WTC11 (cell line): ENCODE measurements around the gene RNF146. TPM values are rescaled to one million over a fixed set of nuclear protein-coding genes. Genes with fewer than 3 reads are reported as not detected.

Experiments
- ATAC-seq: fragments of 200-7000 bp; cut with Tn5 transposase; 2 replicates; pipeline ENCODE4 v1.10.0; 2021; ENCODE audit warnings: mild to moderate bottlenecking, moderate library complexity
- CTCF ChIA-PET: fragments of 300-600 bp; sonication (Branson Sonifier 250); formaldehyde crosslinking; loops from one replicate; lab custom pipeline; 2021; ENCODE audit warnings: antibody characterized with exemption; lab: Charles Lee
- POLR2A ChIA-PET: fragments of 350-600 bp; sonication (Branson Sonifier 250); formaldehyde crosslinking; loops from one replicate; lab custom pipeline; 2021; ENCODE audit warnings: antibody characterized with exemption; lab: Charles Lee
- DNase-seq: peaks from one replicate; pipeline ENCODE4 v3.0.0; 2021; ENCODE audit warnings: low spot score
- H3K27ac Mint-ChIP-seq: 2 replicates; pipeline ENCODE4 v1.8.0; 2021; ENCODE audit warnings: mixed read lengths
- H3K27me3 Mint-ChIP-seq: 2 replicates; pipeline ENCODE4 v1.8.0; 2021; ENCODE audit warnings: low read depth, mild to moderate bottlenecking, moderate library complexity, mixed read lengths
- H3K36me3 Mint-ChIP-seq: 2 replicates; pipeline ENCODE4 v1.8.0; 2021; ENCODE audit warnings: mixed read lengths
- H3K4me1 Mint-ChIP-seq: 2 replicates; pipeline ENCODE4 v1.8.0; 2022; ENCODE audit warnings: mixed read lengths
- H3K4me3 Mint-ChIP-seq: 2 replicates; pipeline ENCODE4 v1.8.0; 2021; ENCODE audit warnings: mild to moderate bottlenecking, moderate library complexity, mixed read lengths
- H3K9me3 Mint-ChIP-seq: 2 replicates; pipeline ENCODE4 v1.8.0; 2021; ENCODE audit warnings: mixed read lengths
- ATF1 ChIP-seq: sonication (generic); formaldehyde crosslinking; IDR thresholded peaks from 2 replicates; pipeline ENCODE4 v1.8.1; 2023; ENCODE audit warnings: mild to moderate bottlenecking, moderate library complexity, missing genetic modification reagents
- FOXJ3 ChIP-seq: sonication (generic); formaldehyde crosslinking; IDR thresholded peaks from 2 replicates; pipeline ENCODE4 v1.9.0; 2021; ENCODE audit warnings: missing genetic modification reagents, mild to moderate bottlenecking, borderline replicate concordance
- NR2C2 ChIP-seq: sonication (generic); formaldehyde crosslinking; IDR thresholded peaks from 2 replicates; pipeline ENCODE4 v1.8.0; 2022; ENCODE audit warnings: mild to moderate bottlenecking, missing genetic modification reagents
- PRRX2 ChIP-seq: fragments of 250-450 bp; sonication (Bioruptor Pico); IDR thresholded peaks from 2 replicates; pipeline ENCODE4 v1.8.0; 2021; ENCODE audit warnings: mild to moderate bottlenecking
- RELA ChIP-seq: sonication (generic); formaldehyde crosslinking; IDR thresholded peaks from 2 replicates; pipeline ENCODE4 v1.8.1; 2022; ENCODE audit warnings: missing genetic modification reagents, mild to moderate bottlenecking, borderline replicate concordance
- TEAD1 ChIP-seq: sonication (generic); formaldehyde crosslinking; IDR thresholded peaks from 2 replicates; pipeline ENCODE4 v1.8.0; 2022; ENCODE audit warnings: mild to moderate bottlenecking, missing genetic modification reagents
- ZNF121 ChIP-seq: sonication (generic); formaldehyde crosslinking; IDR thresholded peaks from 2 replicates; pipeline ENCODE4 v1.8.0; 2023; ENCODE audit warnings: missing genetic modification reagents
- ZNF232 ChIP-seq: sonication (generic); formaldehyde crosslinking; IDR thresholded peaks from 2 replicates; pipeline ENCODE4 v1.8.0; 2022; ENCODE audit warnings: mild to moderate bottlenecking, missing genetic modification reagents
- ZNF263 ChIP-seq: sonication (generic); formaldehyde crosslinking; IDR thresholded peaks from 2 replicates; pipeline ENCODE4 v1.8.1; 2022; ENCODE audit warnings: low read depth, mild to moderate bottlenecking, moderate library complexity, missing genetic modification reagents
- total RNA-seq: library from RNA; stranded (reverse); gene quantifications from 3 replicates; pipeline ENCODE4 v1.2.3, GENCODE V29; 2021
- TF ChIP-seq, protein P1 (sequence below): fragments of 250-450 bp; sonication (Bioruptor Pico); IDR thresholded peaks from 2 replicates; pipeline ENCODE4 v1.9.0; 2021; ENCODE audit warnings: mild to moderate bottlenecking
- TF ChIP-seq, protein P2 (sequence below): sonication (generic); formaldehyde crosslinking; IDR thresholded peaks from 2 replicates; pipeline ENCODE4 v1.8.1; 2023; ENCODE audit warnings: mild to moderate bottlenecking, missing genetic modification reagents, moderate library complexity
- TF ChIP-seq, protein P3 (sequence below): fragments of 250-450 bp; sonication (Bioruptor Pico); IDR thresholded peaks from 2 replicates; pipeline ENCODE4 v1.8.0; 2021; ENCODE audit warnings: mild to moderate bottlenecking
- TF ChIP-seq, protein P4 (sequence below): sonication (generic); formaldehyde crosslinking; IDR thresholded peaks from 2 replicates; pipeline ENCODE4 v1.8.0; 2022; ENCODE audit warnings: mild to moderate bottlenecking, missing genetic modification reagents
- TF ChIP-seq, protein P5 (sequence below): sonication (generic); formaldehyde crosslinking; IDR thresholded peaks from 2 replicates; pipeline ENCODE4 v1.8.1; 2023; ENCODE audit warnings: mild to moderate bottlenecking, missing genetic modification reagents
- TF ChIP-seq, protein P6 (sequence below): sonication (generic); formaldehyde crosslinking; IDR thresholded peaks from 2 replicates; pipeline ENCODE4 v1.8.0; 2022; ENCODE audit warnings: mild to moderate bottlenecking, missing genetic modification reagents
- TF ChIP-seq, protein P7 (sequence below): sonication (generic); formaldehyde crosslinking; IDR thresholded peaks from 2 replicates; pipeline ENCODE4 v1.8.0; 2023; ENCODE audit warnings: missing genetic modification reagents

RNF146 gene
- total RNA-seq, 1 experiment from 2014 or later, result 27.3 TPM

DNA sequence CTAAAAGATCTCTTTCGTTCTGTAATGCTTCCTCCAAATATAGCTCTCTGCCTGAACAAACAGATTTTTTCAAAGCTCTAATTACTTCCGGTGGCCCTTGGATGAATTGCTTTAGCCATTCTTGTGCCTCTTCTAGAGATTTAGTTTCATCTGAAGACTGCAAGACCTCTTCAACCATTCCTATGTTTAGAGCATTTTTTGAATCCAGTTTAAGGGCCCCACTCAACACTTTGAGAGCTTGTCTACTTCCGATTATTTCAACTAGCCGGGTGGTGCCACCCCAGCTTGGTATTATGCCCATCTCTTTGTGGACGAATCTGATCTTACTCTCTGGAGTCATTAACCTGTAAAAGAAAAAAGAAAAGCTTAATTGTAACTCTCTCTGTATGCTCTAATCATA is 23.3 kb downstream of the RNF146 start (continued):
- TF ChIP-seq, protein P1, sequence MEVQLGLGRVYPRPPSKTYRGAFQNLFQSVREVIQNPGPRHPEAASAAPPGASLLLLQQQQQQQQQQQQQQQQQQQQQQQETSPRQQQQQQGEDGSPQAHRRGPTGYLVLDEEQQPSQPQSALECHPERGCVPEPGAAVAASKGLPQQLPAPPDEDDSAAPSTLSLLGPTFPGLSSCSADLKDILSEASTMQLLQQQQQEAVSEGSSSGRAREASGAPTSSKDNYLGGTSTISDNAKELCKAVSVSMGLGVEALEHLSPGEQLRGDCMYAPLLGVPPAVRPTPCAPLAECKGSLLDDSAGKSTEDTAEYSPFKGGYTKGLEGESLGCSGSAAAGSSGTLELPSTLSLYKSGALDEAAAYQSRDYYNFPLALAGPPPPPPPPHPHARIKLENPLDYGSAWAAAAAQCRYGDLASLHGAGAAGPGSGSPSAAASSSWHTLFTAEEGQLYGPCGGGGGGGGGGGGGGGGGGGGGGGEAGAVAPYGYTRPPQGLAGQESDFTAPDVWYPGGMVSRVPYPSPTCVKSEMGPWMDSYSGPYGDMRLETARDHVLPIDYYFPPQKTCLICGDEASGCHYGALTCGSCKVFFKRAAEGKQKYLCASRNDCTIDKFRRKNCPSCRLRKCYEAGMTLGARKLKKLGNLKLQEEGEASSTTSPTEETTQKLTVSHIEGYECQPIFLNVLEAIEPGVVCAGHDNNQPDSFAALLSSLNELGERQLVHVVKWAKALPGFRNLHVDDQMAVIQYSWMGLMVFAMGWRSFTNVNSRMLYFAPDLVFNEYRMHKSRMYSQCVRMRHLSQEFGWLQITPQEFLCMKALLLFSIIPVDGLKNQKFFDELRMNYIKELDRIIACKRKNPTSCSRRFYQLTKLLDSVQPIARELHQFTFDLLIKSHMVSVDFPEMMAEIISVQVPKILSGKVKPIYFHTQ (CRISPR knock-in tag), result no peak
- TF ChIP-seq NR2C2, result no peak
- TF ChIP-seq FOXJ3, result no peak
- TF ChIP-seq, protein P2, sequence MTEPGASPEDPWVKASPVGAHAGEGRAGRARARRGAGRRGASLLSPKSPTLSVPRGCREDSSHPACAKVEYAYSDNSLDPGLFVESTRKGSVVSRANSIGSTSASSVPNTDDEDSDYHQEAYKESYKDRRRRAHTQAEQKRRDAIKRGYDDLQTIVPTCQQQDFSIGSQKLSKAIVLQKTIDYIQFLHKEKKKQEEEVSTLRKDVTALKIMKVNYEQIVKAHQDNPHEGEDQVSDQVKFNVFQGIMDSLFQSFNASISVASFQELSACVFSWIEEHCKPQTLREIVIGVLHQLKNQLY (CRISPR knock-in tag), result no peak
- TF ChIP-seq ATF1, result no peak
- TF ChIP-seq, protein P3, sequence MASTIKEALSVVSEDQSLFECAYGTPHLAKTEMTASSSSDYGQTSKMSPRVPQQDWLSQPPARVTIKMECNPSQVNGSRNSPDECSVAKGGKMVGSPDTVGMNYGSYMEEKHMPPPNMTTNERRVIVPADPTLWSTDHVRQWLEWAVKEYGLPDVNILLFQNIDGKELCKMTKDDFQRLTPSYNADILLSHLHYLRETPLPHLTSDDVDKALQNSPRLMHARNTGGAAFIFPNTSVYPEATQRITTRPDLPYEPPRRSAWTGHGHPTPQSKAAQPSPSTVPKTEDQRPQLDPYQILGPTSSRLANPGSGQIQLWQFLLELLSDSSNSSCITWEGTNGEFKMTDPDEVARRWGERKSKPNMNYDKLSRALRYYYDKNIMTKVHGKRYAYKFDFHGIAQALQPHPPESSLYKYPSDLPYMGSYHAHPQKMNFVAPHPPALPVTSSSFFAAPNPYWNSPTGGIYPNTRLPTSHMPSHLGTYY (CRISPR knock-in tag), result no peak
- TF ChIP-seq ZNF263 (CRISPR knock-in tag), result no peak
- no peak for TF ChIP-seq ZNF121
- TF ChIP-seq, all 79 proteins: peak for 0

DNA sequence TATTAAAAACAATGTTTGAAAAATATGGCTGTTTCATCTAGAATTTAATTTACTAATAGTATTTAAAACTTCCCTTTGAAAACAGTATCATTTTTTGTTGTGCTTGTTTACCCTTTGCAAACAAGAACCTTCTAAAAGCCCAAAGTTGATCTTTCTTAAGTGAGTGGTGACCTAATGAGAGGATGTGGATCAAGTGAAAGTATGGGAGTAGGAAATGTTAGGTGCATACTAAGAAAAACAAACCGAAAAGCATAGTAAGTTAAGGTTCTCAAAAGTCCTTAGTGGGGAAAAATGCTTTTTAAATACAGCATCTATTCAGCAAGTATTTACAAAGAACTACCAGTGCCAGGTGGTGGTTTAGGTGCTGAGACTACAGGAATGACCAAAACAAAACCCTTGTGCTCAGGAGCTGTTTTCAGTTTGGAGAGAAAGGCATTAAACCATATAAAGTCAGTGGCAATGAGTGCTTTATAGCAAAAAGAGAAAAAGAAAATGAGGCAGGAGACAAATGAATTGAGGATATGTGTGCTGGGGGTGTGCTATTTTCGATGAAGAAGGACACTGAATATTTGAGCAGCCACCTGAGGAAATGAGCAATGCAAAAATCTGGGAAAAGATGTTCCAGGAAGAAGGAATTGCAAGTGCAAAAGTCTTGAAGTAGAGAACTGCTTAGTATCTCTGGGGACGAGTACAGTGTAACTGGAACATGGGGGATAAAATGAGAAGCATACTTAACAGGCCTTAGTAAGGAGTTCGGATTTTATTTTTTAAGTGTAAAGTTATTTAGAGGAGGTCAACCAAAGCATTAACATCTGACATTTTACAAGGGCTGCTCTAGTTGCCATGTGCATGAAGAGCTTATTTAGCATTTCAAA is 24.0 kb downstream of the RNF146 start:
- Mint-ChIP-seq H3K4me3 (peak overlapping the region; percentile 8; the same call in 1 of the 2 replicates), H3K36me3 (peaks cover 25% of the 10 kb centered on the region), H3K27ac (peak overlapping the region; percentile 81), H3K4me1 (peaks cover 25% of the 10 kb centered on the region), H3K9me3 (no peaks in the 10 kb centered on the region), H3K27me3 (no peaks in the 10 kb centered on the region)
- peak; percentile 52 for ATAC-seq
- ChIA-PET CTCF (interaction anchor here (0.6 to 3.3 kb wide), 7 partner anchors 13 to 1230 kb away, joined by 3 to 12 read pairs (median 6); partner anchors contain the start of genes PTPRK and RNF146), POLR2A (interaction anchor here (0.6 to 0.8 kb wide), 4 partner anchors 24 to 761 kb away, joined by 3 to 5 read pairs (median 4); no protein-coding TSS in a partner anchor)
- TF ChIP-seq RELA (CRISPR knock-in tag), result no peak
- no peak for TF ChIP-seq PRRX2 (CRISPR knock-in tag)
- no peak for TF ChIP-seq TEAD1 (CRISPR knock-in tag)
- TF ChIP-seq, protein P4, sequence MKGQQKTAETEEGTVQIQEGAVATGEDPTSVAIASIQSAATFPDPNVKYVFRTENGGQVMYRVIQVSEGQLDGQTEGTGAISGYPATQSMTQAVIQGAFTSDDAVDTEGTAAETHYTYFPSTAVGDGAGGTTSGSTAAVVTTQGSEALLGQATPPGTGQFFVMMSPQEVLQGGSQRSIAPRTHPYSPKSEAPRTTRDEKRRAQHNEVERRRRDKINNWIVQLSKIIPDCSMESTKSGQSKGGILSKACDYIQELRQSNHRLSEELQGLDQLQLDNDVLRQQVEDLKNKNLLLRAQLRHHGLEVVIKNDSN (CRISPR knock-in tag), result no peak
- TF ChIP-seq, protein P5, sequence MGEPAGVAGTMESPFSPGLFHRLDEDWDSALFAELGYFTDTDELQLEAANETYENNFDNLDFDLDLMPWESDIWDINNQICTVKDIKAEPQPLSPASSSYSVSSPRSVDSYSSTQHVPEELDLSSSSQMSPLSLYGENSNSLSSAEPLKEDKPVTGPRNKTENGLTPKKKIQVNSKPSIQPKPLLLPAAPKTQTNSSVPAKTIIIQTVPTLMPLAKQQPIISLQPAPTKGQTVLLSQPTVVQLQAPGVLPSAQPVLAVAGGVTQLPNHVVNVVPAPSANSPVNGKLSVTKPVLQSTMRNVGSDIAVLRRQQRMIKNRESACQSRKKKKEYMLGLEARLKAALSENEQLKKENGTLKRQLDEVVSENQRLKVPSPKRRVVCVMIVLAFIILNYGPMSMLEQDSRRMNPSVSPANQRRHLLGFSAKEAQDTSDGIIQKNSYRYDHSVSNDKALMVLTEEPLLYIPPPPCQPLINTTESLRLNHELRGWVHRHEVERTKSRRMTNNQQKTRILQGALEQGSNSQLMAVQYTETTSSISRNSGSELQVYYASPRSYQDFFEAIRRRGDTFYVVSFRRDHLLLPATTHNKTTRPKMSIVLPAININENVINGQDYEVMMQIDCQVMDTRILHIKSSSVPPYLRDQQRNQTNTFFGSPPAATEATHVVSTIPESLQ (CRISPR knock-in tag), result no peak
- no peak for DNase-seq

DNA sequence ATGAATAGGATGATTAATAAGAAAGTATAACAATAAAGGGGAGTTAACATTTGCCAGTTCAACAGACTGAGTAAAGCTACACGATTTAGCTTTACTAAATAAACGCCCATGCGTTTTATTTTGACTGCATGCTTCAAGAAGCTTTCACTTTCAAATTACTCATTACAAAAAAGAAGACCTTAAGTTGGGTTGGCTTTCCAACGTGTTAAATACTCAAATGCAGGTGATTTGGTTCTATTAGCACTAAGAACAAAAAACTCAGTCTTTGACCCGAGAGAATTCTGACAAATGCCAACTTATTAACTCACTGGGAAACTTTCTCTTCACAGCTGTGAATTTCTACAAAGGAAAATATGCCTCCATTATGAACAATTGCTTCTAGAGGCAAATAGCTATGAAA is 24.8 kb downstream of the RNF146 start:
- Mint-ChIP-seq H3K27me3 (no peaks in the 10 kb centered on the region), H3K9me3 (no peaks in the 10 kb centered on the region), H3K27ac (peak overlapping the region; percentile 55), H3K36me3 (peaks cover 19% of the 10 kb centered on the region), H3K4me1 (peaks cover 25% of the 10 kb centered on the region), H3K4me3 (no peak overlapping the region)
- POLR2A ChIA-PET, result interaction anchor here (0.6 to 0.8 kb wide), 3 partner anchors 13 to 54 kb away, joined by 3 to 4 read pairs (median 4); no protein-coding TSS in a partner anchor
- TF ChIP-seq, protein P6, sequence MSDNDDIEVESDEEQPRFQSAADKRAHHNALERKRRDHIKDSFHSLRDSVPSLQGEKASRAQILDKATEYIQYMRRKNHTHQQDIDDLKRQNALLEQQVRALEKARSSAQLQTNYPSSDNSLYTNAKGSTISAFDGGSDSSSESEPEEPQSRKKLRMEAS (CRISPR knock-in tag), result no peak
- TF ChIP-seq, protein P7, sequence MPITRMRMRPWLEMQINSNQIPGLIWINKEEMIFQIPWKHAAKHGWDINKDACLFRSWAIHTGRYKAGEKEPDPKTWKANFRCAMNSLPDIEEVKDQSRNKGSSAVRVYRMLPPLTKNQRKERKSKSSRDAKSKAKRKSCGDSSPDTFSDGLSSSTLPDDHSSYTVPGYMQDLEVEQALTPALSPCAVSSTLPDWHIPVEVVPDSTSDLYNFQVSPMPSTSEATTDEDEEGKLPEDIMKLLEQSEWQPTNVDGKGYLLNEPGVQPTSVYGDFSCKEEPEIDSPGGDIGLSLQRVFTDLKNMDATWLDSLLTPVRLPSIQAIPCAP (CRISPR knock-in tag), result no peak
- no peak for TF ChIP-seq ZNF232 (CRISPR knock-in tag)
- CTCF ChIA-PET, result interaction anchor here (0.6 to 3.3 kb wide), 7 partner anchors 12 to 1229 kb away, joined by 3 to 12 read pairs (median 6); partner anchors contain the start of genes PTPRK and RNF146
- no peak for ATAC-seq
- DNase-seq, result no peak
